ENCODE measurements around the gene HDAC11.
"Not testable (repeated sequence)": the region's sequence is repeated elsewhere in the genome, so short reads cannot be mapped to it uniquely, and the experiment has no call there.

The HDAC11 gene, protein sequence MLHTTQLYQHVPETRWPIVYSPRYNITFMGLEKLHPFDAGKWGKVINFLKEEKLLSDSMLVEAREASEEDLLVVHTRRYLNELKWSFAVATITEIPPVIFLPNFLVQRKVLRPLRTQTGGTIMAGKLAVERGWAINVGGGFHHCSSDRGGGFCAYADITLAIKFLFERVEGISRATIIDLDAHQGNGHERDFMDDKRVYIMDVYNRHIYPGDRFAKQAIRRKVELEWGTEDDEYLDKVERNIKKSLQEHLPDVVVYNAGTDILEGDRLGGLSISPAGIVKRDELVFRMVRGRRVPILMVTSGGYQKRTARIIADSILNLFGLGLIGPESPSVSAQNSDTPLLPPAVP

DNA sequence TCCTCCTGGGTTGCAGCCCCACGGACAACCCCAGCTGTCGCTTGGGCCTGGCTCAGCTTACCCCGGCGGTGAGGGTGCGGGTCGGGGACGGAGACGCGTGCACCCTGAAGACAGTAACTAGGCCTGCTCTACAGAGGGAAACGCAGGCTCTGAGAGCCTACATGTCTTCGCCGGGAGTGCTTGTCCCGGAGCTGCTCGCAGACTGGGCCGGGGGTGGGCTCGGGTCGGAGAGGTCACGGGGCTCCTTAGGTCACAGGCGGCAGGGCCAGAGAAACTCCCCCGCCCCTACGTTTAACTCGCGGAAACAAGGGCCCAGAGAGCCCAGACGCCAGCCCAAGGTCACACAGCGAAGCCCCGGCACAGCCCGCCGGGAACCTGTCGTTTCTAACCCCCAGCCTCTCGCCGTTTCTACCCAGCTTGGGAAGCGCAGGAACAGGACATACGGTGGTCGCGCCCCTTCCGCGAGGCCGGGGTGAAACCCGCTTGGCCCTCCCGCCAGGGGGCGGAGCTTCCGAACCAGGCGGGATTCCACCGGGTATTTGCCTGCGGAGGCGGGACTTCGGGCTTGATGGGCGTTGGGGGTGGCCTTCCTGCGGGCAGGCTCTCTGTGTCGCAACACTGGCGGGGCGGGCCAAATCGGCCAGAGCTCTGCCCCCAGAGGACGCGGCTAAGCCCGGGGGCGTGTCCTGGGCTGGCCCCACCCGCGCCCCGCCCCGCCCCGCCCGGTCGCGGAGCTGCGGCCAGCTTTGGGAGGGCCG lies at the start of gene HDAC11:
Gene HDAC11 (plus strand): TSS at position 725 of the 758 bp plus-strand sequence. CDS start 42 bp downstream, outside the sequence.
- peak; percentile 91 for DNase-seq

DNA sequence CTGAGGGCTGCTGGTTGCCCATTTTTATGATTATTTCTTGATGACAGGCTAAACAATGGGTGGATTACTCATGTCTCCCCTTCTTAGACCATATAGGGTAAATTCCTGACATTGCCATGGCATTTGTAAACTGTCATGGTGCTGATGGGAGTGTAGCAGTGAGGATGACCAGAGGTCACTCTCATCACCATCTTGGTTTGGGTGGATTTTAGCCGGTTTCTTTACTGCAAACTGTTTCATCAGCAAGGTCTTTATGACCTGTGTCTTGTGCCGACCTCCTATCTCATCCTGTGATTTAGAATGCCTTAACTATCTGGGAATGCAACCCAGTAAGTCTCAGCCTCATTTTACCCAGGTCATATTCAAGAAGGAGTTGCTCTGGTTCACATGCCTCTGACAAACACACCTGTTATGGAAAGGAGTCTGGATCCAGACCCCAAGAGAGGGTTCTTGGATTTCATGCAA lies 49.7 kb upstream of the HDAC11 start:
- DNase-seq: not testable (repeated sequence)

DNA sequence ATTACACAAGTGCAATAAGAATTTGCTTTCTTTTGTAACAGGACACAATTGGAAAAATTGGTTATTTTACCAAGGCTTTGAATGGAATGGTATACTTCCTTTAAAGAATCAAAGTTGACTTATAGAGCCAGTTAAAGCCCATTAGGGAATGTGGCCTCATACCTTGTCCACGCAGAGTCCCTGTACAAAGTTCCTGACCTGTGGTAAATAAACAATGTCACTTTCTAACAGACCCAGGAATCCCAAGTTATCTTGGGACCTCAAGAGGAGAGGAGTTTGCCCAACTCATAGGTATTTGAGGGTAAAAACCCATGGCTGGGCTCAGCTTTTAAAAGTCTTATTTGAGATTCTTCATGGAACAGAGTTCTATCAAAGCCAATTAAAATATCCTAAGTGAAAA lies 48.0 kb upstream of the HDAC11 start:
- DNase-seq: no peak

DNA sequence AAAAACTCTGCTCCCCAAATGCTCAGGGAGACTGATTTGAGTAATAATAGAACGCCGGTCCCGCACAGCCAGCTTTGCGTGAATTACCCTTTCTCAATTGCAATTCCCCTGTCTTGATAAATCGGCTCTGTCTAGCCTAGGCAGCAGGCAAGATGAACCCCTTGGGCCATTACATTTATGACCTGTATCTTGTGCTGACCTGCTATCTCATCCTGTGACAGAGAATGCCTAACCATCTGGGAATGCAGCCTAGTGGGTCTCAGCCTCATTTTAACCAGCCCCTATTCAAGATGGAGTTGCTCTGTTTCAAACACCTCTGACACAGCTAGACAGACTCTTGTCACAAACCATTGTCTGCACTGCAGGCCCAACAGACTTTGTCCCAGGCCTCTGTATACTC lies 46.2 kb upstream of the HDAC11 start:
- no peak for DNase-seq

DNA sequence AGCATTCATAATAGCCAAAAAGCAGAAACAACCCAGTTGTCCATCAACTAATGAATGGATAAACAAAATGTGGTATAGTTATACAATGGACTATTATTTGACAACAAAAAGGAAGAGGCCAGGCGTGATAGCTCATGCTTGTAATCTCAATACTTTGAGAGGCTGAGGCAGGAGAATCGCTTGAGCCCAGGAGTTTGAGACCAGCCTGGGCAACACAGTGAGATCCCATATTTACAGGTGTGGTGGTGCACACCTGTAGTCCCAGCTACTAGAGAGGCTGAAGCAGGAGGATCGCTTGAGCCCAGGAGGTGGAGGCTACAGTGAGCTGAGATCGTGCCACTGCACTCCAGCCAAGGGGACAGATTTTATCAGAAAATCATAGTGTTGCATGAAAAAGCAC lies 43.9 kb upstream of the HDAC11 start:
- not testable (repeated sequence) for DNase-seq

DNA sequence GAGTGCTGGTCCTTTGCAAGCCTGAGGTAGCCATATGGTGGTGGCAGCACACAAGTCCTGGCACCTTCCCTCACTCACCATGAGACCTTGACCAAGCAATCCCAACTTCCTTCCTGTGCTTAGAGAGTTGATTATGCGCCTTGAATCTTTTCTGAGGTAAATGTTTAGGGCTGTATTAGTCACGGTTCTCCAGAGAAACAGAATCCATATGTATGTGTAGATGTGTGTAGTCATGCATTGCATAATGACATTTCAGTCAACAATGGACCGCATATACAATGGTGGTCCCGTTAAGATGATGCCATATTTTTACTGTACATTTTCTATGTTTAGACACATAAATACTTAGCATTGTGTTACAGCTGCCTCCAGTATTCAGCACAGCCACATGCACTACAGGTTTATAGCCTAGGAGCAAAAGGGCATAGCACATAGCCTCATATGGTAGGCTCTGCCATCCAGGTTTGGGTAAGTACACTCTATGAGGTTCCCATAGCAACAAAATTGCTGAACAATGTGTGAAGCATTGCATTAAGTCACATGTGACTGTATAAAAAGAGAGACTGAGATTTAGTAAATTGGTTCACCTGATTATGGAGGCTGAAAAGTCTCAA lies 39.8 kb upstream of the HDAC11 start:
- no peak for DNase-seq

DNA sequence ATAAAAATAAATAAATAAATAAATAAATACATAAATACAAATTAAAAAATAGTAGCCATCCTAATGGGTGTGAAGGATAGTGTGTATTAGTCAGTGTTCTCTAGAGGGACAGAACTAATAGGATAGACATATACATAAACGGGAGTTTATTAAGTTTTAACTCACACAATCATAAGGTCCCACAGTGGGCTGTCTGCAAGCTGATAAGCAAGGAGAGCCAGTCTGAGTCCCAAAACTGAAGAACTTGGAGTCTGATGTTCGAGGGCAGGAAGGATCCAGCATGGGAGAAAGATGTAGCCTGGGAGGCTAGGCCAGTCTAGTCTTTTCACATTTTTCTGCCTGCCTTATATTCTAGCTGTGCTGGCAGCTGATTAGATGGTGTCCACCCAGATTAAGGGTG lies 37.2 kb upstream of the HDAC11 start:
- DNase-seq: not testable (repeated sequence)

DNA sequence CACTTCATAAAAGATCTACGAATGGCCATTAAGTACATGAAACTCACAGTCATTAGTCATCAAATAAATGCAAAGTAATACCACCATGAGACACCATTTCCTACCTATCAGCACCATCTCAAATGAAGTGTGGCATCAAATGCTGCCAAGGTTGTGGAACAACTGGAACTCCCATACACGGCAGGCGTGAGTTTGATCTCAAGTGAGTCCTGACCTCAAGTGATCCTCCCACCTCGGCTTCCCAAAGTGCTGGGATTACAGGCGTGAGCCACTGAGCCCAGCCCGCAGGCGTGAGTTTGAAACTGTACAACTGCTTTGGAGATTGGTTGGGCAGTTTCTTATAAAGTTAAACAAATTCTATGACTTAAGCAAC lies 28.8 kb upstream of the HDAC11 start:
- no peak for DNase-seq

DNA sequence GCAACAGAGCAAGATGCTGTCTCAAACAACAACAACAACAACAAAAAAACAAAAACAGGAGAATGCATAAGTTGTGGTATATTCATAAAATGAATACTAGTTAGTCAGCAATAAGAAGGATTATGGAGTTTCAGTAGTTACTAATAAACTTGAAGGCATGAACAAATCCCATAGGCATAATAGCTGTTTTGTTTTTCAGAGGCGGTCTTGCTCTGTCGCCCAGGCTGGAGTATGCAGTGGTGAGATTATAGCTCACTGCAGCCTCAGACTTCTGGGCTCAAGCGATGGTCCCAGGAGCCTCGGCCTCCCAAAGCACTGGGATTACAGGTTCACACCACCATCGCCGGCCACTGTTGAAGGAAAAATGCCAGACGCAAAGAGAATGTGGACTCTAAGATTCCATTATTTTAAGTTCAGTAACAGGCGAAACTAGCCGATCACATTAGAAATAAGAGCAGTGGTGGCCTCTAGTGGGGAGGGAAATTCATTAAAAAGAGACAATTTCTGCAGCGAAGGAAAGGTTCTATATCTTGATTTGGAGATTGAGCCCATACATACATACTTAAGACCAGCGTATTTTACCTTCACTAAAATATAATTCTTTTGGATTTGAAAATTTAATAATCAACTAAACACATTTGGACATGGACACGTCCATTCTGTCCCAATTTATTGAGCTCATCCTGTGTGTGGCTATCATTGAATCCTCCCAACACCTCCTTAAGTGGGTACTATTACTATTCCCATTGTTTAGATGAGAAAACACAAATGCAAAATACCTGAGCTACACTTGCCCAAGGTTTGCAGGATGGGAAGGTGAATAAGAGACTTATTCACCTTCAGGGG lies 27.4 kb upstream of the HDAC11 start:
- peak; percentile 60 for DNase-seq

DNA sequence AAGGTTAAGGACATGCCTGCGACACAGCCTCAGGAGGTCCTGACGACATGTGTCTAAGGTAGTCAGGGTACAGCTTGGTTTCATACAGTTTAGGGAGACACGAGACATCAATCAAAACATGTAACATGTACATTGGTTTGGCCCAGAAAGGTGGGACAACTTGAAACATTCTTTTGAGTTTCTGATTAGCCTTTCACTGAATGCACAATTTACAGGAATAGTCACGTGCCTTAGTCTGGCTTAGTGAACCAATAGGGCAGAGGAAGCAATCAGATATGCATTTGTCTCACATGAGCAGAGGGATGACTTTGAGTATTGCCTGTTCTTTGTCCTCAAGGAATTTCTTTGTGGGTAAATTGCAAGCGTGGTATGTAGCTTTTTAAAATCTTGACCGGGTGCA lies 24.5 kb upstream of the HDAC11 start:
- DNase-seq: no peak

DNA sequence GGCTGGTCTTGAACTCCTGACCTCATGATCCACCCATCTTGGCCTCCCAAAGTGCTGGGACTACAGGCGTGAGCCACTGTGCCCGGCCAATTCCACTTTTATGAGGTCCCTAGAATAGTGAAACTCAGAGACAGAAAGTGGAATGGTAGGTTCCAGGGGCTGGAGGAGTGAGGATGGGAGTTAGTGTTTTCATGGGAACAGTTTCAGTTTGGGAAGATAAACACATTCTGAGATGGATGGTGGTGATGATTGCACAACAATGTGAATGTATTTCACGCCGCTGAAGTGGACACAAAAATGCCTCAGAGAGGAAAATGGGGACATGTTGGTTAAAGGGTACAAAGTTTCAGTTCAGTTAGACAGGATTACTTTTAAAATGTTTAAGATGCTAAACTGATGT lies 22.5 kb upstream of the HDAC11 start:
- no peak for DNase-seq

DNA sequence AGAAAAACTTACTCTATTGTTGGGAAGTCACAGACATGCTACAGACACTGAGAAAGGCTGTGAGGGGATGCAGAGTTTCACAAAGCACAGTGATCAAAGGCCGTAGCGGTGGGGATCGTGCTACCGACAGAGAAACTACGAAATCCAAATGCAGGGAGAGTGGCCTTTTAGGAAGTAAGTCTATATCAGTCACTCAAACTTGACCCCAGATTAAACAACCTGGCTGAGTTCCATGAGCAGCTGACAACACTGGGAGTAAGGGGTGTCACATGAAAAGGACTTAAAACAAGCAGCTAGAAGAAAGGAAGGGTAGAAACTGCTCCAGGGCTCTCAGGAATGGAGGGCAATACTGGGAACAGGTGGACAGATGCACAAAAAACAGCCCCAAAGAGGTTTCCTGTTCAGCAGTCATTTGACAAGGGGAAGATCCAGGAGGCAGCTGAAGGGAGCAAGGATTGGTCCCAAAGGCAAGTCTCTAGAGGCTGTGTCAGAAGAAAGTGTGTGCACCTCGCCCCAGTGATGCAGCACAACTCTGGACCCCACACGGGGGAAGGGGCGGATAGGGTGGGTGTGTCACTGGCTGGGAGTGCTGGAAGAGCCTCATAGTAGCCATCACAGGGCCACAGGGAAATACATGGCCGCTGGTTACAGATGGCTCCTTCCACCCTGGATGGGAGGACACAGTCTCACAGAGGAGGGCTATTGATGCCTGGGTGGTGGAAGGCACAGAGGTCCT lies 20.3 kb upstream of the HDAC11 start:
- DNase-seq: no peak

DNA sequence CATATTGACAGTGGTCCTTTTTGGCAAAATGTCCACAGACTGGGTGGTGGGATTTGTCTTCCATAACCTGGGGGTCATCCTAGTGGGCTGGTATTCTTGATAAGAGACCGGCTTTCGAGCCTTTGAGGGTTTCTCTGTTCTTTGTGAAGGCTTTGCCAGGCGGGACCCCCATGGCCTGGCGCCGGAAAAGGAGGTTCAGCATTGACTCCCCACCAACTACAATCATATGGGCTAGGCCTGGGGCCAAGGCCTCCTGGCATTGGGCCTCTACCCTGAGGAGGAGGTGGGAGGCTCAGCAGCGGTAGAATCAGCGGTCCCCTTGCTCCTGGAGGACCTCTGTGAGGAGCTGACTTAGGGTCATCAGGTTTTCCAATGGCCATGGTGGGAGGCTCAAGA lies 19.8 kb upstream of the HDAC11 start:
- DNase-seq: no peak

DNA sequence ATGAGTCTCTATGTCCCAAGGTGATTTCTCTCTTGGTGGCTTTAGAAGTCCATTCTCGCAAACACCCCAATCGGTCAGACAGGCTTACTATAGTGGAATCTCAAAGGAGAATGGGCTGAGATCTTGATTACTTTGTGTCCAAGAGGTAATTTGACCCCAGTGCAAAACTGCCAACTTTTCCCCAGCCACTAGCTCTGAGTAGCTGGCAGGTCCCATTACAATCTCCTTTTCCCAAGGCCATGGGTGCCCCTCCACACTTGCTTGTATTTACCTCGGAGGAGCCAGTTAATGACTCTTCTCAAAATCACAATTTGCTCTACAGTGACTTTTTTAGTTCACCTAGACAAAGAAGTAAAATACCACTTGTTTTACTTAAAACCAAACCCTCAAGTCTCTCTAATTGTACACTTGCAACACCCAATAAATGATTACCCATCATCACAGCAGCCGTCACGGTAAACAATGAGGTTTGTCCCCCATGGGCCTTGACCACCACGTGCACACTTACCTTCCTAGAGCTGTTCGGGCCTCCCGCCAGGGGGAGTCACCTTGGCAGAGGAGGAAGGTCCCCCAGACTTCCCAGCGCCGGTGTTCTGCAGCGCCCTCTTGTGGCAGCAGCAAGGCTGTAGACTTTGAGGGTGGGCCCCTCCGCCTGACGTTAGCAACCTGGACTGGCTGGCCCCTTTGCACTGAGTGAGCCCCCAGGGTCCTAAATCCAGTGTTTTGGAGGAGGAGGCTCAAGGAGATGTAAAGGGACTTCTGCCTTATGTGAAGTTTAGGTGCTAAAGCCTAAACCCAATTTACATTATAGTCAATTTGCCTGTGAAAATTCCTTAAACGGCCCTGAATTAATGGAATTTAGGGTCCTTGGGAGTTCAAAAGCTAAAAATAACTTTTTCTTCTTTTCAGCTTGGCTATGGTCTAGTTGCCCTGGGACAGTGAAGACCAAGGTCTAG lies 18.7 kb upstream of the HDAC11 start:
- DNase-seq: peak; percentile 42

DNA sequence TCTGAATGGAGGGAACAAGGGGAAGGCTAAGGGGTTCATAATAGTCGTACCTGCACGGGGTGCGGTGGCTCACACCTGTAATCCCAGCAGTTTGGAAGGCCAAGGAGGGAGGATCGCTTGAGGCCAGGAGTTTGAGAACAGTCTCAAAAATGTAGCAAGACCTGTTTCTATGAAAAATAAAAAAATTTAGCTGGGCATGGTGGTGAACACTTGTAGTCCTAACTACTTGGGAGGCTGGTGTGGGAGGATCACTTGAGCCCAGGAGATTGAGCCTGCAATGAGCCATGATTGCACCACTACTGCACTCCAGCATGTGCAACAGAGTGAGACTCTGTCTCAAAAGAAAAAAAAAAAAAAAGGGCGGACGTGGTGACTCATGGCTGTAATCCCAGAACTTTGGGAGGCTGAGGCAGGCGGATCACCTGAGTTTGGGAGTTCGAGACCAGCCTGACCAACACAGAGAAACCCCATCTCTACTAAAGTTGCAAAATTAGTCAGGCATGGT lies 17.9 kb upstream of the HDAC11 start:
- DNase-seq: no peak

DNA sequence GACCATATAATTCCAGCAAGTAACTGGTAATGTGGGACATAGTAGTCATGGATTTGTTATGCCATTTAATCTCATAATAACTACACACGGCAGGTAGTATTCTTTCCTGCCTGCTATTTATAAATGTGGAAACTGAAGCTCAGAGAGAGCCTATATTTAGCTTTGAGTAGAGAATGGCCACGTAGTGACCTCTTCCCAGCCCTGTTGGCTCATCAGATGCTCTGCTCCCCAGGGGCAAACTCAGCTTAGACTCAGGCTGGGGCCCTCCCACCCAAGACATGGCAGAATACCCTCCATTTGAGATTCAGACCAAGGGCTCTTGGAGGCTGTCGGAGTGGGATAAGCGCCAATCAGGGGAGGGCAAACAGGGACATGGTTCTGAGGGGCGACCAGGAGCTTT lies 17.3 kb upstream of the HDAC11 start:
- no peak for DNase-seq

DNA sequence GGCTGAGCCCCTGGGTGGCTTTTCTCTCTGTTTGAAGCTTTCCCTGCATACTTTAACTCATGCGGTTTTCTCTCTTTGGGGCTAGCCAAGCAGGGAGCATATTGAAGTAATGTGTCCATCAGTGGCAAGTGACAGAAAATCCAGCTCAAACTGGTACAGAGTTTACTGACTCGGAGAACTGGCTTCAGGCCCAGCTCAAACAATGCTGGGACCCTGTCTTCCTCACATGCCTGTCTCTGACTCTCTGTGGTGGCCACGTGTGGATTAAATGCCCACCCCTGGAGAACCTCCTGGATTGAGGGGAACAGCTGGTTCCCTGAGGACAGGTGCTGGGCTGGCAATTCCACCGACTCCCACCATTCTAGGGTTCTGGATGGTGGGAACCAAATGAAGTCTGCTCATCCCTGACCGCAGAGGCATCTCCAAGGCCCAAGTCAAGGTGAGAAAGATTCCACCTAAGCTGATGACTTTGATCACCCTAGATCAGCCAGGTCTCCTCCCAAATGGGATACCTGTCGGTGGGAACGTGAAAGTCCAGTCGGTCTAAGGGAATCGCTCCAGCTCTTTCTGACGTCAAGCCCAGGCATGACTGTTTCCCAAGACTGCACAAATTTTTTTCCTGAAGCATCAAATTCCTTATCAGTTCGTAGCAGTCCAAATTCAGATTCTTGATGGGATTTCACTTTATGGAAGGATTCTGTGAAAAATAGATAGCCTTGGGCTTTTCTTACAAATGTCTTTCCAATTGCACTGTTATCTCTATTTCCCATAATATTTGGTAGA lies 16.3 kb upstream of the HDAC11 start:
- no peak for DNase-seq

DNA sequence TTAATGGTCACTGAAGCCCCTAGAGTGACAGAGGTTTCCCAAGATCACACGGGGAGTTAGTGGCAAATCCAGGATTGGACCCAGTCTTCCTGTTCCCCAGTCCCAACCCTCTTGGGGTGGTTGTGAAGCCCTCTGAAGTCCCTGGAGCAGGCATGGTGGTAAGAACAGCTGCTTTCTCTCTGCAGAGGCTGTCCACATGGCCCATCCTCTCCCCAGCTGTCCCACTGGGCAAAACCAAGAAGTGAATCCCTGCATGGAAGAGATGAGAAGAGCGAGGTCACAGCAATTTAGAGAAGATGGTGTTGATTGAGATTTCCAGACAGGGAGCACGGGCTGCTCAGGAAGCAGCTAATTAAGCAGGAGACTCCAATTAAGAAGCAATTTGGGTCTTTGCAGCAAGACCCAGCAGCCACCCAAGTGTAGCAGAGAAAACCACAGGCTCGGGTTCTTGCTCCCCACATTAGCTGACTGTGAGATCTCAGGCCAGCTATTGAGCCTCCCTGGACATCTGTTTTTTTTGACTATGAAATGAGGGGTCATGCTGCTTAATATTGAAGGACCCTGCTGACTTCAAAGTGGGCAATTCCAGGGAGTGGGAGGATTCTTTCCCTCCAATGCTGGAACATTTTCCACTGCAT lies 14.8 kb upstream of the HDAC11 start:
- DNase-seq: no peak

DNA sequence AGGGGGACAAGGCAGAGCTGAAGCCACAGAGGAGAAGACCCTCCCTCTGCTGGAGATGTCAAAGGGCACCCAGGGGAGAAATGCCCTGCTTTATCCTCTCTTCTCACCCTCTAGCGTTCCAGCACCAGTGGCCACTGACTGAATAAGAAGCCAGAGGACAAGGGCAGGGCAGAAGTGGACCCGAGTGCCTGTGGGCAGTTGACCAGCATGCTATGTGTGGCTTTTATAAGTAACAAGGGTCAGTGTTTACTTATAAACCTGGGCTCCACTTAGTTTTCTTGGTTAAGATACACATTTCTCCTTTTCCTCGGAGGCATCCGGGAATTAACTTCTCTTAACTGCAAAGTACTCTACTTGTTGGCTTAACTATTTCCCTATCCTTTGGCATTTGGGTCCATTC lies 13.3 kb upstream of the HDAC11 start:
- no peak for DNase-seq
